ENCODE measurements around the gene RPL38.
A peak's percentile ranks its signal among the peaks of the same experiment; 100 is the strongest.

RPL38 gene

GRCh38 chr17:74203439-74204240 lies at the start of gene RPL38:
Gene RPL38 (plus strand): TSS chr17:74203678. CDS start chr17:74203956, 278 bp downstream.
- DNase-seq (ENCODE audit: low read depth in 3 of 3): peak; percentile 90 to 95 (median 93)

- DNase-seq (ENCODE audit: low read depth in 3 of 3): no peak
Observed at GRCh38 chr17:74153821-74154430, 49.6 kb upstream of the RPL38 start.

DNA sequence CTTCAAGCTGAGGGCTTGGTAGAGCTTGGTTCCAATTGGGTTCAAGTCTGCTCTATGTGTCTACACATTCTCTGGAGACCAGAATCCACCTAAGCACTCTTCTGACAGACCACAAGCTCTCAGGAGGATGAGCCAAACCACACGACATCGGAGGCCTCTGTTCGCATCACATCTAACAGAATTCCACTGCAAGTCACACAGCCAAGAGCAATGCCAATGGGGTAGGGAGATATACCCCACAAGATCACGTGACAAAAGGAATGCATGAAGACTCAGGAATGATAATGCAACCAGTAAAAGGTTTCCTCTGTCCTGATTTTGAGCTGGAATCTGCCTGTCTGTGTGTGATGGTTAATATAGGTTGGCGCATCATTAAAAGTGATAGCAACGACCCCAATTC lies 46.6 kb upstream of the RPL38 start:
- no peak for DNase-seq (ENCODE audit: low read depth in 3 of 3)

DNA sequence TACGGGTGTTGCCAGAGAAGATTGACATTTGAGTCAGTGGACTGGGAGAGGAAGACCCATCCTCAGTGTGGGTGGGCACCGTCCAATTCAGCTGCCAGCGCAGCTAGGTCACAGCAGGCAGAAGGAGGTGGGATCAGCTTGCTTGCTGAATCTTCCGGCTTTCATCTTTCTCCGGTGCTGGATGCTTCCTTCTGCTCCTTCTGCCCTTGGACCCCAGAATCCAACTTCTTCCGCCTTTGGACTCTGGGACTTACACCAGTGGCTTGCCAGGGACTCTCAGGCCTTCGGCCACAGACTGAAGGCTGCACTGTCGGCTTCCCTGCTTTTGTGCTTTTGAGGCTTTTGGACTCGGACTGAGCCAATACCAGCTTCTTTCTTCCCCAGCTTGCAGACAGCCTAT lies 46.1 kb upstream of the RPL38 start:
- no peak for DNase-seq (ENCODE audit: low read depth in 3 of 3)

DNA sequence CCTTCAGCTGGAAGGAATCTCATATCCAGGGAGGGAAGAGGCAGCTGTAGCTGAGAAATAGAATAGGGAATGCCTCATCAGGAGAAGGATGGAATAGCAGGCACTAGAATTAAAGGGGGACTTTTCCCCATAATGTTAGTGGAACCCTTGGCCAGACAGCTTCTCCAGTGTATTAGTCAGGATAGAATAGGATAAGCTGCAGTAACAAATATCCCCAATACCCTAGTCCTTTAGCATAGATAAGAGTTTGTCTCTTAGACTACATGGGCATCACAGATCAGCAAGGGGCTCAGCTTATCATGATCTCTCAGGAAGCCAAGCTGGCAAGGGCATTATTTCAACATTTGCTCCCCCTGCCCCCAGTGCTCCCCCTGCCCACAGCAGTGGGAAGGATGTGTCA lies 44.7 kb upstream of the RPL38 start:
- DNase-seq (ENCODE audit: low read depth in 3 of 3): no peak

- DNase-seq (ENCODE audit: low read depth in 3 of 3): no peak
Observed at GRCh38 chr17:74159226-74159840, 44.1 kb upstream of the RPL38 start.

DNA sequence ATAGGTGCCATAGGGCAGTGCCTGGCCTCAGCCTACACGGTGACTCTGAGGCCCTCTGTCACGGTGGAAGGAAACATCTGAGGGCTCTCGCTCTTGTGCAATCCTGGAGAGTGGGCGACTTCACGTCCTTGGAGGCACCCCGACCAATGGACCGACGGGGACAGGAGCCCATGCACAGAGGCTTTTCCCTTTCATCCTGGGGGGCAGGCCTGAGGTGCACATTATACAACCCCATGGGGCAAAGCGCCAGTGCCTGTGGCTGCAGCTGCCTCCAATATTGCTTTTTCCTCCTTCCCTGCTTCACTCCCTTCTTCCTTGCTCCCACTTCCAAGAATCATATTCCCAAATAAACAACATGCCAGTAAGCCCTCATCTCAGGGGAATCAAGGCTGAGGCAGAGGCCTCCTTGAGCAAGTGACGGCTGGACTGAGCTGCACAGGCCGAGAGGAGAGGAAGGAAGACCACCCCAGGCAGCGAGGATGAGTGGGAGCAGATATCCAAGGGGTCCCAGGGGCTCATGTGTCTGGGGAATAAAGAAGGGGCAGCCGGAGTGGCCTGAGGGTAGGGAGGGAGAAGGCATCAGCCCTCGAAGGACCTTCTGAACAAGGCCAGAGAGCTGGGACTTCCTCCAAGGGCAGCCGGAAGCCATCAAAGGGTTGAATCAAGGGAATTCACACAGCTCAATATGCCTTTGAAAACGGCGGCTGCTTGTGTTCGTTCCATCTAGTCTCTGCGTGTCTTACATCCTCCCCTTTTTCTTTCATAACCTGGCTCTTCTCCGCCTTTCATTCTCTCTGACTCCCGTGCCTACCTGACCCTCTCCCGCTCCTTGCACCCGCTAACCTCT lies 42.6 kb upstream of the RPL38 start:
- DNase-seq (ENCODE audit: low read depth in 3 of 3): no peak

GRCh38 chr17:74161503-74161875 lies 42.0 kb upstream of the RPL38 start:
- no peak for DNase-seq (ENCODE audit: low read depth in 3 of 3)

- no peak for DNase-seq (ENCODE audit: low read depth in 3 of 3)
Observed at GRCh38 chr17:74163271-74163821, 40.1 kb upstream of the RPL38 start.

DNA sequence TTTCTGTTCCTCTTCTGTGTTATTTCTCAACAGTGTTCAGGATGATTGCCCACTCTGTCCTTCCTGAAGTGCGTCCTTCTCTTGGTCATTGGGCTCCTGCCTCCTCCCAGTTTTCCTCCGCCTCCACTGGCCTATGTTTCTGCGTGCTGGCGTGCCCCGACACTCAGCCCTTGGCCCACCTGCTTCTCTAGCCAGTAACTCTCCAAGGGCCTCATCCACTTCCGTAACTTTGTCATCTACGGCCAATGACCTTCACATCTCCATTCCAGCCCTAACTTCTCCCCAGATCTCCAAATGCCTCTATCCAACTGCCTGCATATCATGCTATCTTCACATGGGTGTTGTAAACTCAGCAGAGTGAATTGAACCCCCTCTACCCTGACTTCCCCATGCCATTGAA lies 39.6 kb upstream of the RPL38 start:
- DNase-seq (ENCODE audit: low read depth in 3 of 3): no peak

GRCh38 chr17:74164446-74165045 lies 38.9 kb upstream of the RPL38 start:
- DNase-seq (ENCODE audit: low read depth in 3 of 3): no peak

- no peak for DNase-seq (ENCODE audit: low read depth in 3 of 3)
Observed at GRCh38 chr17:74165797-74166365, 37.6 kb upstream of the RPL38 start.

- DNase-seq (ENCODE audit: low read depth in 3 of 3): no peak
Observed at GRCh38 chr17:74170924-74171323, 32.6 kb upstream of the RPL38 start.

GRCh38 chr17:74172700-74173099 lies 30.8 kb upstream of the RPL38 start:
- no peak for DNase-seq (ENCODE audit: low read depth in 3 of 3)

- peak in 2 of 3 experiments; percentile 15 for DNase-seq (ENCODE audit: low read depth in 3 of 3)
Observed at GRCh38 chr17:74176546-74177001, 26.9 kb upstream of the RPL38 start.

DNA sequence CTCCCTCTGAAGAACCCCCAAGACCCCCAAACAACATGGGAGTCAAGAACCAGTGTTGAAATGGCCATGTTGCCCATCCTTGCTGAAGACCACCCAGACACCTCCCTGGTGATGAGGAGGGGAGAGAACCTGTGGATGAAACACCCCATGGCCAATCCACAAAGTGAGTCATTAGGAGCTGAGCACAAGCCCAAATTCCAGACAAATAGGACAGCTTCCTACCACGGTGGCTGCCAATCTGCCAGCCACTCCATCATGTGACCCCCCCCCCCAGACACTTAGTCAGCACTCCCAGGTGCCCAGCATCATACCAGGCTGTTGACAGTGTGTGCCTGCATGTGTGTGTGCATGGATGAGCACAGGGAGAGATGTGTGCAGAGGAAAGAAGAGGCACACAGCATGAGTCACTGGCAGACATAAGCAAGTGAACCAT lies 26.4 kb upstream of the RPL38 start:
- DNase-seq (ENCODE audit: low read depth in 3 of 3): no peak

GRCh38 chr17:74179576-74179975 lies 23.9 kb upstream of the RPL38 start:
- DNase-seq (ENCODE audit: low read depth in 3 of 3): no peak

GRCh38 chr17:74180336-74180735 lies 23.1 kb upstream of the RPL38 start:
- DNase-seq (ENCODE audit: low read depth in 3 of 3): no peak

DNA sequence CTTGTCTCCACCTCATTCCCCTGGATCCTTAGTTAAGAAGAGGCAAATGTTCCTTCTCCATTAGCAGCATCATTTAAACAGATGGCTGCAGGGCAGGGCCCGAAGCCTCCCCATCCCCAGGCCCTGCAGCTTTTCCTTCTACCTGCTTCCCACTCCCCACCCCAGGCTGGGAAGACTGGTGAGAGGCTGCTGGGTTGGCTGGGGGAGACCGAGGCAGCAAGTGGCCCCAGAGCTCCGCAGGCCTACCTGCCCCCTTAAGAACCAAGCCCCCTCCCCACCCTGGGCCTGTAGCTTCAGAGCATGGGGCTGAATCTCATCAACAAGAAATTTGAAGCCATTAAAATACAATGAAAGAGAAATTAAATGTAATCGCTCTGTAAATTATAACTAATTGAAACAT lies 22.1 kb upstream of the RPL38 start:
- DNase-seq (ENCODE audit: low read depth in 3 of 3): no peak

- no peak for DNase-seq (ENCODE audit: low read depth in 3 of 3)
Observed at GRCh38 chr17:74182041-74182723, 21.3 kb upstream of the RPL38 start.
